Erythroblast (primary cell): ENCODE data around the gene TSSK6.

Source experiments
- DNase-seq, 2 experiments: peaks; one replicate each; lab custom pipeline; 2025; lab: John Stamatoyannopoulos, UW
- GATA1 ChIP-seq: IDR thresholded peaks from 2 replicates; pipeline ENCODE4 v1.6.1; 2011; ENCODE audit warnings: low read depth, mild to moderate bottlenecking, control low read depth, low read length, moderate library complexity
- POLR2A ChIP-seq: IDR thresholded peaks from 2 replicates; pipeline ENCODE4 v1.6.1; 2011; ENCODE audit warnings: mild to moderate bottlenecking, low read length

TSSK6 gene

GRCh38 chr19:19530889-19531288, 15.5 kb upstream of the TSSK6 start:
- no peak for DNase-seq
- TF ChIP-seq GATA1, result no peak
- no peak for TF ChIP-seq POLR2A

GRCh38 chr19:19530423-19530804, 15.1 kb upstream of the TSSK6 start:
- no peak for TF ChIP-seq GATA1
- no peak for TF ChIP-seq POLR2A
- no peak for DNase-seq

- TF ChIP-seq GATA1 (no peak), POLR2A (no peak)
- DNase-seq, result no peak
These were observed 14.6 kb upstream of the TSSK6 start for GRCh38 chr19:19529783-19530422.

GRCh38 chr19:19528721-19529490, 13.6 kb upstream of the TSSK6 start, which contains the start of gene YJEFN3:
TSS of gene YJEFN3 (plus strand) at chr19:19528911. CDS start at chr19:19528933, 22 bp downstream.
- no peak for TF ChIP-seq POLR2A
- TF ChIP-seq GATA1, result no peak
- DNase-seq, result no peak

GRCh38 chr19:19527674-19528625, 12.6 kb upstream of the TSSK6 start:
- TF ChIP-seq GATA1 (no peak), POLR2A (no peak)
- no peak for DNase-seq

GRCh38 chr19:19527371-19527656, 12.0 kb upstream of the TSSK6 start:
- DNase-seq, result no peak
- TF ChIP-seq GATA1 (no peak), POLR2A (no peak)

- no peak for TF ChIP-seq GATA1
- DNase-seq, result no peak
These were observed 11.4 kb upstream of the TSSK6 start for GRCh38 chr19:19526581-19527370.

GRCh38 chr19:19525611-19526380, 10.4 kb upstream of the TSSK6 start:
- no peak for TF ChIP-seq GATA1
- TF ChIP-seq POLR2A, result no peak
- no peak for DNase-seq

- DNase-seq, result no peak
- TF ChIP-seq POLR2A, result no peak
- TF ChIP-seq GATA1, result no peak
These were observed 8.7 kb upstream of the TSSK6 start for GRCh38 chr19:19524053-19524452.

- no peak for DNase-seq
- TF ChIP-seq POLR2A (no peak), GATA1 (no peak)
These were observed 7.8 kb upstream of the TSSK6 start for GRCh38 chr19:19523177-19523576.

GRCh38 chr19:19520989-19521388, 5.6 kb upstream of the TSSK6 start:
- DNase-seq, result no peak
- no peak for TF ChIP-seq GATA1
- TF ChIP-seq POLR2A, result no peak

- no peak for DNase-seq
- TF ChIP-seq POLR2A (no peak), GATA1 (no peak)
These were observed 1.9 kb upstream of the TSSK6 start for GRCh38 chr19:19517235-19517619.
